CD4-positive, alpha-beta T cell treated with Interleukin-15 for 4 hours (primary cell): ENCODE measurements around the gene TSC22D3.

Source experiments
- DNase-seq: peaks from one replicate; pipeline ENCODE4 v3.0.0-alpha.2; 2020; ENCODE audit warnings: low spot score

Gene TSC22D3

GRCh38 chrX:107760304-107761077, 15.1 kb downstream of the TSC22D3 start:
- no peak for DNase-seq

- no peak for DNase-seq
Measured at GRCh38 chrX:107758231-107758766, 17.3 kb downstream of the TSC22D3 start.

GRCh38 chrX:107755721-107756120, 19.9 kb downstream of the TSC22D3 start:
- DNase-seq, result no peak

GRCh38 chrX:107753187-107753586, 22.4 kb downstream of the TSC22D3 start:
- no peak for DNase-seq

GRCh38 chrX:107752714-107753113, 22.9 kb downstream of the TSC22D3 start:
- DNase-seq, result no peak

GRCh38 chrX:107752043-107752442, 23.5 kb downstream of the TSC22D3 start:
- no peak for DNase-seq

- no peak for DNase-seq
Measured at GRCh38 chrX:107750861-107751445, 24.6 kb downstream of the TSC22D3 start.

- no peak for DNase-seq
Measured at GRCh38 chrX:107750263-107750662, 25.3 kb downstream of the TSC22D3 start.

GRCh38 chrX:107748506-107748905, 27.1 kb downstream of the TSC22D3 start:
- no peak for DNase-seq

GRCh38 chrX:107747596-107748161, 27.9 kb downstream of the TSC22D3 start:
- DNase-seq, result no peak

- no peak for DNase-seq
Measured at GRCh38 chrX:107744868-107745267, 30.7 kb downstream of the TSC22D3 start.

- DNase-seq, result no peak
Measured at GRCh38 chrX:107743995-107744394, 31.6 kb downstream of the TSC22D3 start.

- DNase-seq, result no peak
Measured at GRCh38 chrX:107742700-107743191, 32.8 kb downstream of the TSC22D3 start.

- no peak for DNase-seq
Measured at GRCh38 chrX:107741404-107741790, 34.2 kb downstream of the TSC22D3 start.

GRCh38 chrX:107739541-107739940, 36.0 kb downstream of the TSC22D3 start:
- no peak for DNase-seq

- DNase-seq, result no peak
Measured at GRCh38 chrX:107738768-107739167, 36.8 kb downstream of the TSC22D3 start.

GRCh38 chrX:107738272-107738671, 37.3 kb downstream of the TSC22D3 start:
- DNase-seq, result no peak

GRCh38 chrX:107736781-107737531, 38.6 kb downstream of the TSC22D3 start:
- DNase-seq, result no peak

GRCh38 chrX:107734646-107735045, 40.9 kb downstream of the TSC22D3 start:
- no peak for DNase-seq

- DNase-seq, result no peak
Measured at GRCh38 chrX:107733686-107734085, 41.9 kb downstream of the TSC22D3 start.

GRCh38 chrX:107731831-107732502, 43.6 kb downstream of the TSC22D3 start:
- no peak for DNase-seq
